Activated naive CD4-positive, alpha-beta T cell treated with anti-CD3 and anti-CD28 coated beads for 36 hours (primary cell): ENCODE data around the gene GPR171. TPM values are rescaled to one million over a fixed set of nuclear protein-coding genes. Genes with fewer than 3 reads are reported as not detected.

Source experiments
- CTCF ChIA-PET: fragments of 350-600 bp; sonication (Branson Sonifier 250); formaldehyde crosslinking; loops from one replicate; lab custom pipeline; 2021; ENCODE audit warnings: antibody characterized with exemption; lab: Charles Lee
- DNase-seq: peaks from one replicate; pipeline ENCODE4 v3.0.0-alpha.2; 2020
- H3K27ac Mint-ChIP-seq: one replicate; pipeline ENCODE4 v1.8.0; 2021; ENCODE audit warnings: mild to moderate bottlenecking, mixed read lengths
- H3K27me3 Mint-ChIP-seq: one replicate; pipeline ENCODE4 v1.8.0; 2021; ENCODE audit warnings: low read depth, mixed read lengths
- H3K36me3 Mint-ChIP-seq: one replicate; pipeline ENCODE4 v1.8.0; 2021; ENCODE audit warnings: low read depth, mixed read lengths
- H3K4me1 Mint-ChIP-seq: one replicate; pipeline ENCODE4 v1.8.0; 2021; ENCODE audit warnings: low read depth, mixed read lengths
- H3K4me3 Mint-ChIP-seq: one replicate; pipeline ENCODE4 v1.8.0; 2021; ENCODE audit warnings: mild to moderate bottlenecking, moderate library complexity, mixed read lengths
- H3K9me3 Mint-ChIP-seq: one replicate; pipeline ENCODE4 v1.8.0; 2021; ENCODE audit warnings: mixed read lengths
- intact Hi-C: fragments of 100-400 bp; cut with micrococcal nuclease; formaldehyde crosslinking; loops from one replicate; pipeline ENCODE4 v1.15.1; 2023
- total RNA-seq, 2 experiments: library from RNA; stranded (reverse); gene quantifications; one replicate each; pipeline ENCODE4 v1.2.3, GENCODE V29; 2021

GPR171 gene
- total RNA-seq, 2 experiments from 2014 or later = 42.8 to 46.9 TPM

GRCh38 chr3:151213151-151213550 lies 10.1 kb upstream of the GPR171 start:
- CTCF ChIA-PET = interaction anchor here (0.7 to 1.5 kb wide), 3 partner anchors 32 to 69 kb away, joined by 3 to 6 read pairs (median 3); no protein-coding TSS in a partner anchor
- DNase-seq = no peak
- H3K27ac Mint-ChIP-seq = no peak overlapping the region
- H3K4me1 Mint-ChIP-seq = peaks cover 44% of the 10 kb centered on the region
- intact Hi-C loops = no loop called here
- no peaks in the 10 kb centered on the region for H3K36me3 Mint-ChIP-seq
- no peaks in the 10 kb centered on the region for H3K9me3 Mint-ChIP-seq
- H3K27me3 Mint-ChIP-seq = no peaks in the 10 kb centered on the region
- no peak overlapping the region for H3K4me3 Mint-ChIP-seq

GRCh38 chr3:151210676-151211381 lies 7.8 kb upstream of the GPR171 start:
- DNase-seq = peak; percentile 31

GRCh38 chr3:151209654-151210053 lies 6.6 kb upstream of the GPR171 start:
- Mint-ChIP-seq H3K36me3 (no peaks in the 10 kb centered on the region), H3K9me3 (no peaks in the 10 kb centered on the region), H3K27me3 (no peaks in the 10 kb centered on the region), H3K4me1 (peaks cover 68% of the 10 kb centered on the region), H3K27ac (peak overlapping the region; percentile 90), H3K4me3 (peak overlapping the region; percentile 52)
- intact Hi-C loops = loop anchor here (1.0 to 10.0 kb wide), 9 partner anchors 10 to 1235 kb away; partner anchors contain the start of gene P2RY14
- CTCF ChIA-PET = interaction anchor here (0.6 to 7.8 kb wide), 4 partner anchors 18 to 248 kb away, joined by 3 to 96 read pairs (median 12); partner anchors contain the start of gene P2RY14
- DNase-seq = peak; percentile 34

More at GRCh38 chr3:151210676-151211381, 7.8 kb upstream of the GPR171 start:
- Mint-ChIP-seq H3K4me3 (peak overlapping the region; percentile 48), H3K4me1 (peaks cover 56% of the 10 kb centered on the region), H3K27ac (peak overlapping the region; percentile 90), H3K27me3 (no peaks in the 10 kb centered on the region), H3K36me3 (no peaks in the 10 kb centered on the region), H3K9me3 (no peaks in the 10 kb centered on the region)
- intact Hi-C loops = loop anchor here (1.0 kb wide), 5 partner anchors 8 to 72 kb away; partner anchors contain the start of gene P2RY14
- CTCF ChIA-PET = interaction anchor here (0.5 to 7.8 kb wide), 8 partner anchors 9 to 835 kb away, joined by 3 to 96 read pairs (median 4); partner anchors contain the start of gene P2RY14

GRCh38 chr3:151206201-151206600 lies 3.2 kb upstream of the GPR171 start:
- CTCF ChIA-PET = interaction anchor here (0.7 to 7.8 kb wide), 3 partner anchors 21 to 1121 kb away, joined by 4 to 96 read pairs (median 52); no protein-coding TSS in a partner anchor
- Mint-ChIP-seq H3K36me3 (peaks cover 19% of the 10 kb centered on the region), H3K4me1 (peaks cover 74% of the 10 kb centered on the region), H3K27ac (peak overlapping the region; percentile 98), H3K9me3 (no peaks in the 10 kb centered on the region), H3K27me3 (no peaks in the 10 kb centered on the region), H3K4me3 (peak overlapping the region; percentile 56)
- intact Hi-C loops = loop anchor here (5.0 to 10.0 kb wide), 2 partner anchors 794 to 1239 kb away; no protein-coding TSS in a partner anchor
- no peak for DNase-seq

- Mint-ChIP-seq H3K4me1 (peaks cover 67% of the 10 kb centered on the region), H3K36me3 (peaks cover 24% of the 10 kb centered on the region), H3K27me3 (no peaks in the 10 kb centered on the region), H3K4me3 (peak overlapping the region; percentile 56), H3K9me3 (no peaks in the 10 kb centered on the region), H3K27ac (peak overlapping the region; percentile 98)
- intact Hi-C loops = loop anchor here (5.0 to 10.0 kb wide), 2 partner anchors 793 to 1239 kb away; no protein-coding TSS in a partner anchor
- CTCF ChIA-PET = interaction anchor here (0.7 to 7.8 kb wide), 5 partner anchors 15 to 1121 kb away, joined by 3 to 96 read pairs (median 4); no protein-coding TSS in a partner anchor
- no peak for DNase-seq
Measured at GRCh38 chr3:151205482-151205881, 2.5 kb upstream of the GPR171 start.

- CTCF ChIA-PET = interaction anchor here (0.9 to 7.8 kb wide), 5 partner anchors 15 to 97 kb away, joined by 3 to 96 read pairs (median 5); no protein-coding TSS in a partner anchor
- H3K36me3 Mint-ChIP-seq = peaks cover 32% of the 10 kb centered on the region
- intact Hi-C loops = loop anchor here (5.0 to 10.0 kb wide), 6 partner anchors 592 to 1958 kb away; partner anchors contain the start of gene RAP2B
- H3K4me1 Mint-ChIP-seq = peaks cover 62% of the 10 kb centered on the region
- no peak for DNase-seq
- H3K27me3 Mint-ChIP-seq = no peaks in the 10 kb centered on the region
- no peaks in the 10 kb centered on the region for H3K9me3 Mint-ChIP-seq
- peak overlapping the region; percentile 98 for H3K27ac Mint-ChIP-seq
- peak overlapping the region; percentile 64 for H3K4me3 Mint-ChIP-seq
Measured at GRCh38 chr3:151204530-151205402, 1.8 kb upstream of the GPR171 start.

GRCh38 chr3:151201051-151201730 lies 1.8 kb downstream of the GPR171 start:
- peaks cover 55% of the 10 kb centered on the region for H3K4me1 Mint-ChIP-seq
- H3K36me3 Mint-ChIP-seq = peaks cover 54% of the 10 kb centered on the region
- CTCF ChIA-PET = interaction anchor here (0.5 to 3.6 kb wide), 9 partner anchors 9 to 434 kb away, joined by 3 to 15 read pairs (median 4); partner anchors contain the start of gene P2RY14
- peak; percentile 34 for DNase-seq
- intact Hi-C loops = loop anchor here (5.0 to 10.0 kb wide), 5 partner anchors 589 to 1961 kb away; partner anchors contain the start of gene RAP2B
- H3K27ac Mint-ChIP-seq = peak overlapping the region; percentile 100
- H3K9me3 Mint-ChIP-seq = peaks cover 2% of the 10 kb centered on the region
- peak overlapping the region; percentile 94 for H3K4me3 Mint-ChIP-seq
- H3K27me3 Mint-ChIP-seq = no peaks in the 10 kb centered on the region

GRCh38 chr3:151200586-151200985 lies 2.4 kb downstream of the GPR171 start:
- CTCF ChIA-PET = interaction anchor here (0.7 to 3.6 kb wide), 6 partner anchors 8 to 78 kb away, joined by 3 to 15 read pairs (median 4); partner anchors contain the start of gene P2RY14
- H3K27me3 Mint-ChIP-seq = no peaks in the 10 kb centered on the region
- peak overlapping the region; percentile 100 for H3K27ac Mint-ChIP-seq
- H3K9me3 Mint-ChIP-seq = peaks cover 2% of the 10 kb centered on the region
- intact Hi-C loops = loop anchor here (5.0 to 10.0 kb wide), 5 partner anchors 588 to 1962 kb away; partner anchors contain the start of gene RAP2B
- H3K4me3 Mint-ChIP-seq = peak overlapping the region; percentile 94
- H3K4me1 Mint-ChIP-seq = peaks cover 54% of the 10 kb centered on the region
- DNase-seq = no peak
- H3K36me3 Mint-ChIP-seq = peaks cover 59% of the 10 kb centered on the region

GRCh38 chr3:151199554-151200438 lies 3.2 kb downstream of the GPR171 start:
- Mint-ChIP-seq H3K9me3 (peaks cover 2% of the 10 kb centered on the region), H3K27me3 (no peaks in the 10 kb centered on the region), H3K4me1 (peaks cover 46% of the 10 kb centered on the region), H3K36me3 (peaks cover 59% of the 10 kb centered on the region), H3K4me3 (peak overlapping the region; percentile 94), H3K27ac (peak overlapping the region; percentile 100)
- DNase-seq = no peak
- intact Hi-C loops = loop anchor here (5.0 to 10.0 kb wide), 6 partner anchors 587 to 1963 kb away; partner anchors contain the start of genes RAP2B and SELENOT
- CTCF ChIA-PET = interaction anchor here (0.6 to 3.6 kb wide), 6 partner anchors 10 to 485 kb away, joined by 3 to 15 read pairs (median 3); no protein-coding TSS in a partner anchor

GRCh38 chr3:151198849-151199248 lies 4.2 kb downstream of the GPR171 start:
- intact Hi-C loops = loop anchor here (5.0 kb wide), 1 partner anchor 597 kb away; the partner anchor contains the start of gene SELENOT
- Mint-ChIP-seq H3K4me1 (peaks cover 40% of the 10 kb centered on the region), H3K36me3 (peaks cover 63% of the 10 kb centered on the region)

More at GRCh38 chr3:151198849-151199248, 4.2 kb downstream of the GPR171 start:
- Mint-ChIP-seq H3K9me3 (peaks cover 4% of the 10 kb centered on the region), H3K27ac (peak overlapping the region; percentile 100), H3K27me3 (no peaks in the 10 kb centered on the region), H3K4me3 (peak overlapping the region; percentile 94)
- CTCF ChIA-PET = interaction anchor here (0.9 to 3.6 kb wide), 3 partner anchors 9 to 30 kb away, joined by 3 to 18 read pairs (median 15); no protein-coding TSS in a partner anchor
- DNase-seq = no peak
